GM21576 (cell line): ENCODE measurements around the gene TBL1Y.
"Not testable (repeated sequence)": the region's sequence is repeated elsewhere in the genome, so short reads cannot be mapped to it uniquely, and the experiment has no call there.

ENCODE experiments used
- ATAC-seq: cut with Tn5 transposase; IDR thresholded peaks from one replicate; pipeline ENCODE4 v1.9.1; 2021; ENCODE audit warnings: mild to moderate bottlenecking, moderate library complexity; ENCODE audit not compliant: unreplicated experiment

Gene TBL1Y

DNA sequence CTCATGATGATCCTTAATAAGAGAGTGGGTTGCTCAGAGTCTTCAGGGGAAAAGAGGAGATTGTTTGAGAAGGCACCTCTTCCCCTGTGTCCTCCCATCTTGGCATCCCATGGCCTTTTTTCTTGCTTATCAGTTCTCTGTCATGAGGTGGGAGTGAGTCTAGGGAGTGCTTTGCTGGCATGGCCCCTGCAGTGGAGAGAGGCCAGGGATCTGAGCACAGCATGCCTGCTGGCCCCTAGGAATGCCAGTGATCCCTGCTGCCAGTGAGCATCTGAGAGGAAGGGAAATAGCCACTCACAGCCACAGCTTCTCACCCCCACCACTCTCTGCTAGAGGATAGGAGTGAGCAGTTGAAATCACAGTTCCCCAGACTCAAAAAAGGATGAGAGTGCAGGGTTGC, 168.2 kb downstream of the TBL1Y start:
- ATAC-seq = no peak

DNA sequence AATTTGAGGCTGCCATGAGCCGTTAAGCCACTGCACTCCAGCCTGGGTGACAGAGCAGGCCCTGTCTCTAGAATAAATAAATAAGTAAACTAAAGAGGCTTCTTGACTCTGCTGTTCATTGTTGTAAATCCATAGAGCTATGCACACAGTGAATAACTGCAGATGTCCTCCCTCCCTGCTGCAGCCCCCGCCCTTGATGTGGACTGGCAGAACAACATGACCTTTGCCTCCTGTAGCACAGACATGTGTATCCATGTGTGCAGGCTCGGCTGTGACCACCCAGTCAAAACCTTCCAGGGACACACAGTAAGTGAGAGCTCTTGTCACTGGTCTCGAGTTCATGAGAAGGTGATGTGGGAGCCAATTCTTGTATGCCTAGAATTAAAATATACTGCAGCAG, 170.1 kb downstream of the TBL1Y start:
- not testable (repeated sequence) for ATAC-seq

DNA sequence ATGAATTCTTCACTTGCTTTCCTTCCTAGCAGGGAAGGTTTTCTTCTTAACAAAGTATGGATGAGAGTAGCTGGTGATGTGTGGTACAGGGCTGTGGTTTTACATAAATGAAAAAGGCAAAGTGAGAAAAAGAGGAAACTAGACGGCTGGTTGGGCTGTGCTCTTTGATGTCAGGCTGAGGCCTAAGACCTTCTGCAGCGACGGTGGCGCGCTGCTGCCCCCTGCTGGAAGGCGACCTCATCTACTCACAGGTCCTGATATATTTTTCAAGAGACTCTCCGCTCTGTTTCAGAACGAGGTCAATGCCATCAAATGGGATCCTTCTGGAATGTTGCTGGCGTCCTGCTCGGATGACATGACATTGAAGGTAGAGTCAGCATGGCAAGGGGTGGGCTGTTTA, 175.1 kb downstream of the TBL1Y start:
- ATAC-seq = no peak

DNA sequence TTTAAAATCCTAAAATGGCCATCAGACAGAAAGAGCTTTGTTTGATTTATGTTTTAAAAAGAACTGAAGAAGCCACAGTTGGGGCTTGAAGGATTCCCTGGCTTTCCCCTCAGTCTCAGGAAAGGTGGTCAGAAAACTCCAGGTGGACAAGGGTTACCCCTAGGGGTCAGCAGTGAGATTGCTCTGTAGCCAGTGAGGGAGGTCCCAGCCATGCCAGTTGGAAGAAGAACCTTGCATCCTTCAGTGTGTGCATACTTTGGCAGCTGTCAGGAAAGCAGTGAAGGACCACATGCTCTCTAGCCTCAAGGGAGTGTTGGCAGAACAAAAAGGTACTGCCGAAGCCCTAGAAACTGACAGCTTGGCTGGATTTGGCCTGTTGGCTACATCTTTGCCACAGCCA, 182.3 kb downstream of the TBL1Y start:
- ATAC-seq = no peak

DNA sequence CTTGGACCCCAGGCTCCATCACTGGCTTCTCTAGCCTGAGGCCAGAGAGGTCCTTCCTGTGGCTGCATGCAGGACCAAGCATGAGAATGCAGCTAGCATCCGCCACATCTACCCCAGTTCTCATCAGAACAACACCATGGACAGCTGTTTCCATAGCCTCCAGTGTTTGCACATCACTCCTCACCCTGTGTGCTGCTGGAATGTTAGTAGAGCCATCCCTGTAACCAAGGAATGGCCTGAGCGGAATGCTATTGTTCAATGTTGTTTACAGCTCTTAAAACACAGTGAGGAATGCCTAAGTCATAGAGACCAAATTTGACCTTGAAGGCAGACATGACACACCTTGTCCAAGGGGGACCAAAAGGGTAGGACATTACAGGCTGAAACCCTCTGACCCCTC, 183.9 kb downstream of the TBL1Y start:
- ATAC-seq = no peak

DNA sequence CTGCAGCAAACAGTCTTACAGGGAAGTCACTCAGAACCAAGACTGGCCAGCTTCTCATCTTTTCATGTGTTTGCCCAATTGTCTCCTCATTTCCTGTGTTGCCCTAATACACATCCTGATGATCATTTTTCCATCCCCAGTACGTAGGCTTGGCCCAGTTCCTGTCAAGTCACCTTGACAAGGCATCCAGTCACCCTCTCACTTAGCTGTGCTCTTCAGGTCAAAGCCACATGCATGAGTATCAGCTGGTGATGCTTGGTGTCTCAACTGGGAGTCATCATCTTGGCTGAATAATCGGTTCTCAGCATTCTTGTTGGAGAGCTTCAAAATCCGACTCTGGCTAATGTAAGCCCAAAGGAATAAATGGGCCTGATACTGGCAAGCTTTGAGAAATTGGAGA, 186.5 kb downstream of the TBL1Y start:
- ATAC-seq = no peak

DNA sequence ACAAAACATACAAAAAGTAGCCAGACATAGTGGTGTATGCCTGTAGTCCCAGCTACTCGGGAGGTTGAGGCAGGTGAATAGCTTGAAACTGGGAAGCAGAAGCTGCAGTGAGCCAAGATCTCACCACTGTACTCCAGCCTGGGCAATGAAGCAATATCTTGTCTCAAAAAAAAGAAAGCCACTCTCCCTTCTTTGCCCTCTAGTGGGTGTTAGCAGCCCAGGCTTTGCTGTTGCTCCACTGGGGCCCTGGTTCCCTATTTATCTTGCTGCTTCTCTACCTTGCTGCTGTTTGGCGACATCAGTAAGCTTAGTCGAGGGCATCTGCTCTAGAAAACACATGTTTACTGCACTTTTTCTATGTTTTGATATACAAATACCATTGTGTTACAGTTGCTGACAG, 189.2 kb downstream of the TBL1Y start:
- ATAC-seq = no peak

DNA sequence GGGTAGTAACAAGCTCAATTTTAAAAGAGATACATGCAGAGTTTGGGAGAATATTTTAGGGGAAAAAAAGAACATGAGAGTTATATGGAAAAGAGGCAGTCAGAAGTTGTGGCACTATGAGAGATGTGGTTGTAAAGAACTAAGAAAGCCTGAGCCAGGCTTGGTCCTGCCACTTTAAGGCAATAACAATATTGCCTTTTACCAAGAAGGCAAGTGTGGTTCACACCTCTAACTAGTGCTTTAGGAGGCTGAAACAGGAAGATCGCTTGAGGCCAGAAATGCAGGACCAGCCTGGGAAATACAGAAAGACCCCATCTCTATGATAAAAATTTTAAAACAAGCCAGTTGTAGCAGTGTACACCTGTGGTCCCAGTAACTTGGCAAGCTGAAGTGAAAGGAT, 192.2 kb downstream of the TBL1Y start:
- no peak for ATAC-seq

DNA sequence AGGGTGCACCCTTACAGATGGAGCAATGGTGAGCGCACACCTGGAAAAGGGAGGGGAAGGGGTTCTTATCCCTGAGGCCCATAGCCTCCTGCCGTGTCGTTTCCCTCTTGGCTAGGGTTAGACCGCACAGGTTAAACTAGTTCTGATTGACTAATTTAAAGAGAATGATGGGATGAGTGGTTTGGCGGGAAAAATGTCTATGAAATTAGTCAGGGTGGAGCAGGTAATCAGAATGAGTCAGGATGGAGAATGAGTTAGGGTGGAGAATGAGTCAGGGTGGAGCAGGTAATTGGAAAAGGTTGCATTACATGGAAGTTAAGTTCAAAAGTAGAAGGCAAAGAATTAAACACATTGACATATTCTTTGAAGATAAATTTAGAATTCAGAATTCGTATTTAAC, 196.7 kb downstream of the TBL1Y start:
- ATAC-seq = no peak

DNA sequence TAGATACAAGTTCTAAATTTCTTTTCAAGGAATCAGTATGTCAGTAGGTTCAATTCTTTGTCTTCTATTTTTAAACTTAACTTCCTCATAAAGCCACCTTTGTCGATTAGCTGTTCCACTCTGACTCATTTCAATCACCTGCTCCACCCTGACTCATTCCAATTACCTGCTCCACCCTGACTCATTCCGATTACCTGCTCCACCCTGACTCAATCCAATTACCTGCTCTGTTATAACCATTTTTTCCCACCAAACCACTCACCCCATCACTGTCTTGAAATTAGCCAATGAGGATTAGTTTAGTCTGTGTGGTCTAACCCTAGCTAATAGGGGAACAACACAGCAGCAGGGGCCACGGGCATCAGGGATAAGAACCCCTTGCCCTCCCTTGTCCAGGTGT, 199.6 kb downstream of the TBL1Y start:
- no peak for ATAC-seq

DNA sequence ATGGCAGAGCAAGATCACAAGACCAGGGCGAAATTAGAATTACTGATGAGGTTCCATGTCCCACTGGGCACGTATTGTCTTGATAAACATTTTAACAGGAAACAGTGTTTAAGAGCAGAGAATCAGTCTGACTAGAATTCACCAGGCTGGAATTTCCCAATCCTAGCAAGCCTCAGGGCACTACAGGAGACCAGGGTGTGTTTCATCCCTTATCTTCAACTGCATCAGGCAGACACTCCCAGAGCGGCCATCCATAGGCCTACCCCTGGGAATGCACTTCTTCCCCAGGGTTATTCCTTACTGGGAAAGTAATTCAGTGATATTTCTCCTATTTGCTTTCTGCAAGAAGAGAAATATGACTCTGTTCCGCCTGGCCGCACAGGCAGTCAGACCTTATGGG, 205.4 kb downstream of the TBL1Y start:
- ATAC-seq = no peak

DNA sequence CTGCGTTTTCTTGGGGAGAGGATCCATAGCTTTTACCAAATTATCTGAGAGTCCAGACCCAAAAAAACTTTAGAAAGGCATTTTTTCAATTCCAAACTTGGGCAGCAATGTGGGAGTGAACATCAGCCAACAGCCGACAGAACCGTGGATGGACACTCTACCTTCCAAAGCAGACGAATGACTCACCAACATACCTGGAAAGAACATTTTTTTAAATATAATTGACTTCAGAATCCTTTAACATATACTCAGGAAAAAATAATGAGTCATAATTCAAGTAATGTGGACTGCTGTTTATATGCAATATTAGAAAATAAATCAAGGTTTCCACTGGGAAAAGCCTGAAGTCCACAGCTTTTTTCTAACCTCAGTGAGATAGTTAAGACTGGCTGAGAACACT, 211.7 kb downstream of the TBL1Y start:
- no peak for ATAC-seq

DNA sequence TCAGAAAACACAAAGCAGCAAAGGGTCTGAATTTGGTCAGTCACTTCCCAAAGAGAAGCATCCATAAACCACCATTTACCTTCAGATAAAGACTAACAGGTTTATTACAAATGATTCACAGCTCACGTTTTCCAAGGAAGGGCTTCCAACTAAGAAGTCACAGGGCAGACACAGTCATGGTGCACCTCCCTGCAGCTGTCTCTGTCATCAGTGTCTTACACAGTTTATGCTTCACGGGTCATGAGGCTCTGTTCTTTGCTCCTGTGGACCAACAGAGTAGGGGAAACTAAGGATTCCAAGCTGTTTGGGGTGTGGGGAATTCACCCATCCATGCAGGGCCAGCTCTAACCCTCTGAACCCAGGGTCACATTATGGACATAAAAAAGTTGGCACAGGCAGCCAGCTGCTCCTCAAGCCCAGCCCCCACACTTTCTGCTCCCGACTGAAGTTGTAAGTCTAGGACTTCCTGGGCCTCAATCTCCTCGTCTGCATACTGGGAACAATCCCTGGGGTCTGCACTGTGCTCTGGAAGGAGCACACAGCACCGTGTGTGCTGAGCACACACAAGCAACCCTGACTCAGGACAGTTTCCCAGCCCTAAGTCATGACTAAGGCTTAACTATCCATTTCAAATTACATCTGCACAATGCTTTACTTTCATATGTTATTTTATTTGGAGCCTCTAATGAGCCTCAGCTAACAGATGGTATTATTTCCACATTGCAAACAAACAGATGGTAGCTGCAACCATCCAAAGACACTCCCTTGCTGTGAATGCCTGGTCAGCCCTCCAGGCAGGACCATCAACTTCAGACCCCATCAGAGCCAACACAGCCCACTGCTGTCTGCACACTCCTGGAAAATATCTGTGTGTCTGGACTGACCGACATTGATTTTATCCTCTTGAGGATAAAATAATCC, 214.9 kb downstream of the TBL1Y start:
- no peak for ATAC-seq

DNA sequence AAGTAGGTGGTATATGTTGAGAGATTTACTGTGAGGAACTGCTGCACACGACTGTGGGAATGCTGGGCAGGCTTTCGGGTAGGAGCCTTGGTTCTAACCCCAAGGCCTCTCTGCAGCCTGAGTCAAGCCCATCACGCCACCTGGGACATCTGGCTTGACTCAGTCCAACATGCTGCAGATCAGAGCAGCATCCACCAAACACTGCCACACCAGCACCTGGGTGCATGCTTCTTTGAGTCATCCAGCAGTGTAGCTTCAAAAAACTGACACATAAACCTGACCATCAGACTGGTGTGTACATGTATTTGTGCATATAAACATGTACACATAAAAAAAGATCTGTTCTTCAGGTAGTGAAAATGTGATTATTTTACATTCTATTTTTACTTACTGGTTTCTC, 217.7 kb downstream of the TBL1Y start:
- ATAC-seq = no peak
